Activated naive CD4-positive, alpha-beta T cell treated with anti-CD3 and anti-CD28 coated beads, Interleukin-2, amount 50 U/mL, for 24 hours (primary cell): Measurements from ENCODE around the gene CEACAM19.
A peak's percentile ranks its signal among the peaks of the same experiment; 100 is the strongest.

Experiments
- H3K27ac Mint-ChIP-seq: one replicate; pipeline ENCODE4 v1.8.0; 2021; ENCODE audit warnings: mild to moderate bottlenecking, mixed read lengths
- H3K27me3 Mint-ChIP-seq: one replicate; pipeline ENCODE4 v1.8.0; 2021; ENCODE audit warnings: mixed read lengths
- H3K36me3 Mint-ChIP-seq: one replicate; pipeline ENCODE4 v1.8.0; 2021; ENCODE audit warnings: mixed read lengths
- H3K4me1 Mint-ChIP-seq: one replicate; pipeline ENCODE4 v1.8.0; 2021; ENCODE audit warnings: mixed read lengths
- H3K4me3 Mint-ChIP-seq: one replicate; pipeline ENCODE4 v1.8.0; 2021; ENCODE audit warnings: mild to moderate bottlenecking, mixed read lengths
- H3K9me3 Mint-ChIP-seq: one replicate; pipeline ENCODE4 v1.8.0; 2021; ENCODE audit warnings: mixed read lengths

CEACAM19 gene

GRCh38 chr19:44732235-44733014, 61.1 kb downstream of the CEACAM19 start:
- H3K27ac Mint-ChIP-seq: peak overlapping the region; percentile 21
- peaks cover 9% of the 10 kb centered on the region for H3K4me1 Mint-ChIP-seq
- H3K36me3 Mint-ChIP-seq: no peaks in the 10 kb centered on the region
- no peaks in the 10 kb centered on the region for H3K27me3 Mint-ChIP-seq
- no peaks in the 10 kb centered on the region for H3K9me3 Mint-ChIP-seq
- H3K4me3 Mint-ChIP-seq: no peak overlapping the region
